Measurements from ENCODE around the gene ELFN1.
"Not testable (repeated sequence)": the region's sequence is repeated elsewhere in the genome, so short reads cannot be mapped to it uniquely, and the experiment has no call there.

ELFN1 gene

DNA sequence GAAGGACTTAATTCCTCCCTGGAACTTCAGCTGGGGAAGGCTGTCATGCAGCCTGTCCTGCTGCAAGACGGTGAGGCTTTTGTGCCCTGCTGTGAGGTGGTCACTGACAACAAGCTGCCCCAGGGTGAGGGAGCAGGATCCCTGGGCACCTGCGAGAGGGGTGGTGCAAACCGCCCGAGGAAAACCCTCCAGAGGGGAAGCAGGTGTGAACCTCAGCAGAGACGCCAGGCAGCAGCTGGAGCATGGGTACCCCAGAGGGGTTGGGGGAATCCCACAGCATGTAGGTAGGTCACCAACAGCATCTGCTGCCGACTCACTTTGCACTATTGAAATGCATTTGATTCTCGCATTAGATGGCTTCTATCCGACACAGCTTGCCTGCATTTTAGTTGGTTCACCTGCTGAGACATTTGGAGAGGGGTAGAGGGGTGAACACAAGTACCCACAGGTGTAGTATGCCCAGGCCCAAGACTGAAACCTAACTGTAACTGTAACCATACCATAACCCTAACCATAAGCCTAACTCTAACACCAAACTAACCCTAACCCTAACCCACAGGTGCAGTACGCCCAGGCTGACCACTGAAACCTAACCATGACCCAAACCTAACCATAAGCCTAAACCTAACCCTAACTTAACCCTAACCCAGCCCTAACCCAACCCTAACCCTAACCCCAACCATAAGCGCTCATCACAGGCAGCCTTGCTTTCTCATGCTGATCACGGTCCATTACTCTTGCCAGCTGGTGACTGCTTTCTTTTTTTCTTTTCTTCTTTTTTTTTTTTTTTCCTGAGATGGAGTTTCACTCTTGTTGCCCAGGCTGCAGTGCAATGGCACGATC is 85.9 kb downstream of the ELFN1 start:
- no peak for DNase-seq (ENCODE audit: low read depth in 2 of 2)

DNA sequence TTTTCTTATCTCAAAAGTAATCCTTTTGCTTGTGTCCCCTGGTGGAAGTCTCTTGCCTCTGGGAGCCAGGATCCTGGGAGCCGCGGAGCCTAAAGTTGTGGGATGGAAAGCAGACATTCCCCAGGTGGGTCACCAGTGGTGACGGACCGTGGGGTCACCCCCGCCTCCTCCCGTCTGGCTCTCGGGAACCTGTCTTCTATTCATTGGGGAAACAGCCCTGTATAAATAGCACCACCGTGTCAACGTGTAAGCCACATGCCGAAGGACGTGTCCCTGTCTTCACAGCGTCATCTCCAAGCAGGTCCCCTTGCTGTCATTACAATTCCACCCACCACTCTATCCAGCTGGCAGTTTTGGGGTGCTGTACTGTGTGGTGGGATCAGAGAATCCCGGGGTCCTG is 87.5 kb downstream of the ELFN1 start:
- no peak for DNase-seq (ENCODE audit: low read depth in 2 of 2)

DNA sequence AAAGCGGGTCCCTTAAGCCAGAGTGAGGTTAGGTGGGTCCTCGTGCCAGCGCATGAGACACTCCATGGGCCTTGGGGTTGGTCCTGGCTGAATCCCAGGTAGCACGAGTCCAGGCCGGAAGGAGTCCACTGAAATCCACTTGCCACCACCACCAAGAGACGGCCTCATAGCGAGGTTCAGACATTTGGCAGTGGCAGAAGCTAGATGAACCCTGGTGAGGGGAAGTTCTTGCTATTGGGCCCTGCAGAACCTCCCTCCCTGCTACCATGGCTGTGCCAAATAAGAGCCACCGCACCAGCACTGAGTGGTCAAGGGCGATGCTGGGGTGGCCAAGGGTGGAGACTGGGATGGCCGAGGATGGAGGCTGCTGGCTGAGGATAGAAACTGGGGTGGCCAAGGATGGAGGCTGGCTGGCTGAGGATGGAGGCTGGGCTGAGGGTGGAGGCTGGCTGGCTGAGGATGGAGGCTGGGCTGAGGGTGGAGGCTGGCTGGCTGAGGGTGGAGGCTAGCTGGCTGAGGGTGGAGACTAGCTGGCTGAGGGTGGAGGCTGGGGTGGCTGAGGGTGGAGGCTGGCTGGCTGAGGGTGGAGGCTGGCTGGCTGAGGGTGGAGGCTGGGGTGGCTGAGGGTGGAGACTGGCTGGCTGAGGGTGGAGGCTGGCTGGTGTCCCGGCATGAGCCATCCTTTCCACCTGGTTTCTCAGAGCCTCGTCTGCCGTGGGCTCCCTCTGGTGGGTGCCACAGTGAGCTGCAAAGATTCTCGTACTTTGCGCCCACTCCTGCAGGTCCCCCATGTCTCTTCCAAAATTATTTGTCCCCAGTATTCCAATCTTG is 88.2 kb downstream of the ELFN1 start:
- no peak for DNase-seq (ENCODE audit: low read depth in 2 of 2)

DNA sequence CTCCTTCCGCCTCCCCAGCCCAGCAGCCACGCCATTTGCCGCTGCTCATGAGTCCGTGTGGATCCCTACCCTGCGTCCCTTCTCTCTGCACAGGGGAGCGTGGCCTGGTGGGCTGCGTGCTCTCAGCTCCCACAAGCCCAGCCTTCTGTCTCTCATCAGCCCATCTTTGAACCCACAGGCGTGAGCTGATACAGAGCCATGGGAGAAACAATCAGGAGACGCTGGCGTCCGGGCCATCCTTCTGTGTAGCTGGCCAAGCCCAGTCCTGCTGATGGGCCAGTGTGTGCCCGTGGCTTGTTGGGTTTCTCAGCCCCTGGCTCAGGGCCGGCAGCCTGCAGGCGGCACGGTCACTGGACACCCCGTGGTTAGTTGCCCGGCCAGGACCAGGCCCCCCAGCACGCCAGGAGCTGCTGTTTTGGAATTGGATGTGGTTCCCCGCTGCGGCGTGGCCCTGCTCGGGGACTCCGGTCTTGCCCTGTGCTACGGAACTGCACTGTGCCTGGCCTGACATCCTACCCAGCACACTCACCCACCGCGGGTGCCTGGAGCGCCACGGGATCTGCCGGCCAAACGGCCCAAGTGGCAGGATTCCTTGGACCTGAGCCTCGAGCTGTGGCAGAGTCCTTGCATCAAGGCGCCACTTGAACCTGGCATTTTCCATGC is 88.9 kb downstream of the ELFN1 start:
- DNase-seq (ENCODE audit: low read depth in 2 of 2): no peak

DNA sequence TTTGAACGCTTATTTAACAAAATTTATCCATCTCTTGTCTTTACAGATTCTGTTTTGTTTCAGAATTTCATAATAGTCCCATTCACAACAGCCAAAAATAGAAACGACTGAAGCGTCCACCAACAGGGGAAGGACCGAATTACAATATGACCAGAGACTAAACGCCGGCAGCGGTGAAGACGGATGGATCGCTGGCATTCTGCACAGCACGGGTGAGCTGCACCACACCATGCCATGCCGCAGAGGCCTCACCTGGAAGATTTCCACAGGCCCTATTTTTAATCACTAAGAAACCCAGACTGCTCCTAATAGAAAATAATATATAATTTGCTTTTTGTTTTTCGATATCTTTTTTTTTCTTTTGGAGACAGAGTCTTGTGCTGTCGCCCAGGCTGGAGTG is 91.0 kb downstream of the ELFN1 start:
- no peak for DNase-seq (ENCODE audit: low read depth in 2 of 2)

DNA sequence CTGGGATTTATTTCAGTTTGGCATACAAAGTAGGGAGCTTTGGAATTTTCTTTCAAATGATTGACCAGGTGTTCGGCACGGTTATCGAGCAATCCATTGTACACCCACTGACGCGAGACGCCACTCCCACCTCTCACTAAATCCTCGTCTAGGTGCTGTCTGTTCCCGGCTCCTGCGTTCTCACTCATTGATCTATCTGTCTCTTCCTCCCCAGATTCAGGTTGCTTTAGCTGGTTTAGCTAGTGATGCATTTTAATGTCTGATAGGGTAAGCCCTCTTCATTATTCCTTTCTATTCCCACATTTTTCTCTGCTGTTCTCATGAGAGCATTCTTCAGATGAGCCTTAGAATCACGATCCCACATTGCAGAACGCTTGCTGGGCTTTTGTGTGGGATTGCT is 91.7 kb downstream of the ELFN1 start:
- DNase-seq (ENCODE audit: low read depth in 2 of 2): no peak

DNA sequence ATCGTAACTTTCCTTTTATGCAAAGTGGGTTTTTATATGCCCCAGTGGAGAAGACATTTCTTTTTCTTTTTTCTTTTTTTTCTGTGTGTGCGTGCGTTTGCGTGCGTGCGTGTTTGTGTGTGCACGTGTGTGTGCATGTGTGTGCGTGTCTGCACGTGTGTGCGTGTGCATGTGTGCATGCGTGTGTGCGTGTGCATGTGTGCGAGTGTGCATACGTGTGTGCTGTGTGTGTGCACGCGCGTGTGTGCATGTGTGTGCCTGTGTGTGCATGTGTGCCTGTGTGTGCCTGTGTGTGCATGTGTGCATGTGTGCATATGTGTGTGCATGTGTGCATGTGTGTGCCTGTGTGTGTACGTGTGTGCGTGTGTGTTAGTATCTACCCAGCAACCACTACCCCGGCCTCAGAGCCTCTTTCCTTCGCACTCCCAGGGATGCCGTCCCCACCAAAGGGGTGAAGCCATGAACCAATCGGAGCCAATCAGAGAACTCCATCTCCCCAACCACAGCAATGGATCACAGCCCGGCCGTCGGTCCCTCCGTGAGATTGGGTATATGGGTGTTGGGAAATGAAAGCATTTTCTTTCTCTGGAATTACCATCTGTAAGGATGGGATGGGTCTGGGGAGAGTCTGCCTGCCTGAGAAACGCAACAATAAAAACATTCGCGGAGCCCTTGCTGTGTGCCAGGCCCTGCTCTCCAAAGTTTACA is 92.3 kb downstream of the ELFN1 start:
- DNase-seq (ENCODE audit: low read depth in 2 of 2): no peak

DNA sequence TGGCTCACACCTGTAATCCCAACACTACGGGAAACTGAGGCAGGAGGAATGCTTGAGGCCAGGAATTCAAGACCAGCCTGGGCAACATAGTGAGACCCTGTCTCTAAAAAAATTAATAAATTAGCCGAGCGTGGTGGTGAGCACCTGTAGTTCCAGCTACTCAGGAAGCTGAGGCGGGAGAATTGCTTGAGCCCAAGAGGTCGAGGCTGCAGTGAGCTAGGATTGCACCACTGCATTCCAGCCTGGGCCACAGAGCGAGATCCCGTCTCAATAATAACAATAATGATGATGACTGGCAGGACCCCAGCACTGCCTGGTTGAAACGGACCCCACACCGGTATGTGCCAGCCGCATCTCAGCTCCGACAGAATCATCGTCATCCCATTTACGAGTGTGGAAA is 93.0 kb downstream of the ELFN1 start:
- DNase-seq (ENCODE audit: low read depth in 2 of 2): no peak

DNA sequence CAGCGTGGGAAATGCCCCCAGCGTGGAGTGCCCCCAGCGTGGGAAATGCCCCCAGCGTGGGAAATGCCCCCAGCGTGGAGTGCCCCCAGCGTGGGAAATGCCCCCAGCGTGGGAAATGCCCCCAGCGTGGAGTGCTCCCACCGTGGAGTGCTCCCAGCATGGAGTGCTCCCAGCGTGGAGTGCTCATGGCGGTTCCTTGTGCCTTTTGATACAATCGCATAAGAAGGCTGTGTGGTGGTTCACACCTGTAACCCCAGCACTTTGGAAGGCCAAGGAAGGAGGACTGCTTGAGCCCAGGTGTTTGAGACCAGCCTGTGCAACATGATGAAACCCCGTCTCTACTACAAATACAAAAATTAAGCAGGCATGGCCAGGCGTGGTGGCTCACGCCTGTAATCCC is 93.8 kb downstream of the ELFN1 start:
- DNase-seq (ENCODE audit: low read depth in 2 of 2): not testable (repeated sequence)

DNA sequence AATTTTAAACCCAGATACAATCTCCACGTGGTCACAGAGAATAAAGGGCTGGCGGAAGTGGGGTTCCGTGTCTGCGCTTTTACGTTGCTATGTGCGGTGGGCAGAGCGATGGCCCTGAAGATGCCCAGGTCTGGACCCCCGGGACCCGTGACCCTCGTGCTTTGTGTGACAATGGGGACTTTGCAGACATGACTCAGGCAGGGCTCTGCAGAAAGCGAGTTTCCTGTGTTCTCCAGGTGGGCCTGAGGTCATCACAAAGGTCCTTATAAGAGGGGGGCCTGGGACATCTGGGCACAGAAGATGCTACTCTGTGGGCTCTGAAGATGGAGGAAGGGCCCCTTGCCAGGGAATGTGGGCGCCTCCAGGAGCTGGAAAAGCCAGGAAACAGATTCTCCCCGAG is 95.3 kb downstream of the ELFN1 start:
- DNase-seq (ENCODE audit: low read depth in 2 of 2): no peak

DNA sequence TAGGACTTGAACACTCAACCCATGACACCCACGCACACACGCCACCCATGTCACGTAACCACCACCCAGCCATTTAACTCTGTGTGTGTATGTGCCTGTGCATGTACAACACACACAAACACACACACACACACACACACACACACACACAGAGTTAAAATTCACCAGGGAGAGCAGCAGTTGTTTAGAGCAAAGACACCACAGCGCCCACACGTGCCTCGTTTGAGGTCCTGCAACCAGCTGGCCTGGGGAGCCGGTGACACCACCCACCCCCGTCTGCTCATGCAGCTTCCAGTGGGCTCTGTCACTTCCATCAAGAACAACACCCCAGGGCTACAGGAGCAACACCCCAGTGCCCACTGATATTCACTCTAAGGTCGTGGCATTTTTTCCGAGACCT is 97.4 kb downstream of the ELFN1 start:
- DNase-seq (ENCODE audit: low read depth in 2 of 2): no peak

DNA sequence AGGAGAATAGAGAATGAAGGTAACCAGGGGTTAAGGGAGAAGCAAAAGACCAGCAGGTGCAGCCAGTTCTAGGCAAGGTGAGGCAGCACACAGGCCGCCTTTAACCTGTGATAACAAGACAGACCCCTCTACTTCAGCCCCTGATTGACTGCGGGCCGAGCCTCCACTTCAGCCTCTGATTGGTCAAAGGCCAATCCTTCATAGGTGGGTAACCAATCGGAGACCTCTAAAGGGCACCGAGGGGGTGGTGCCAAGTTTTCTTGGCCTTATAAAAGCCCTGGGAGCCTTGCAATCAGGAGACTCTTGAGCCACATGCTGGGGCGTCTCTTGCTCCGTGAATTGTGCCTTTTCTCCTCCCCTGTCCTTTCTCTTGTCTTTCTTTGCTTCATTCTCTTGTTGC is 98.8 kb downstream of the ELFN1 start:
- no peak for DNase-seq (ENCODE audit: low read depth in 2 of 2)

DNA sequence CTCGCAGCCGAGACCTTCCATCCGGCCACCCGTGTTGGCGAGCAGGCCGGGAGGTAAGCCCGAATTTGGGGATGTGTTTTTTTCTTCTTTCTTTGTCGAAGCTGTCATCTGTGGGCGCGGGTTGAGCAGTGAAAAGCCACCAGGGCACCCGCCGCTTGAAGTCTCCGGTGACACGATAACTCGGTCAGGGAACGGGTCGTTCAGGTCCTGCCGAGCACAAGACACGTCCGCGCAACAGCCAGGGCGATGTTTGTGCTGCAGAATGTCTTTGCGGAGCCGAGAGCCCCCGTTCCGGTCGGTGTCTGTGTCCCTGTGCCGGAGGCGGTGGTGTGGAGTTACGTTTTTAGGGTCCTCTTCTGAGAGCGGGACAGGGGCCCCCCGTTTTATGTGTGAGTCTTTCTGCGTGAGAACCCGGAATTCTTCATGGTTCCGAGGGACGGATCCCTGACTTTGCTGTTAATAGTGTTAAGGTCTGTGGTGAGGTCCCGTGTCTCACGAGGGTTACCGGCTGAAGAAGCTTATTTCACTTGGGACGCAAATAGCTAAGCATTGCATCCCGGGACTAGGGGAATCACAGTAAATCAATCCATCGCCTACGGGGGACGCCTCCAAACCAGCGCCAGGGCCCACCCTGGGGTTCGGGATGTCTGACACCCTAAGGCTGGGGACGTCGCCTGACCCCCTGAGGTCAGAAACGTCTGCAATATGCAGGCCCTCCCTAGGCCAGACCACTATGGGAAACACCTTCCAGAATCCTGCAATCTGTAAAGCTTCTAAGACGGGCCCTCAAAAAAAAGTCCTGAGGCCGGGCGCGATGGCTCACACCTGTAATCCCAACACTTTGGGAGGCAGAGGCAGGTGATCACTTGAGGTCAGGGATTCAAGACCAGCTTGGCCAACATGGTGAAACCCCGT is 99.5 kb downstream of the ELFN1 start:
- DNase-seq (ENCODE audit: low read depth in 2 of 2): no peak

DNA sequence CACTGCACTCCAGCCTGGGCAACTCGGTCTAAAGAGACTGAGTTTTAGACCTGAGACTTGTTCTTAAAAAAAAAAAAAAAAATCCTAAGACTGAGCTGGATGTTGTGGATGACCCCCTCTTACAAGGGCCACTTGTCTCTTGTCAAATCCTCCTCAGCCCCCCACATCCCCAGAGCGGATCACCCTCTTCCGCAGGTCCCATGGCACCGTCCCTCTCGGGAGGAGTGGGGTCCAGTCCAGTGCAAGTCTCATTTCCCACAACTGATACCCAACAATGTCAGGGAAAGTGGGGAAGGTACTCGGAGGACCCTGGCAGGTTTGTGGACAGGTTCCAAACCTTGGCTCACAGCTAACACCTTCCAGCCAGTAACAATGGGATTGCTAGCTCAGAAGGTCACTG is 100.3 kb downstream of the ELFN1 start:
- DNase-seq (ENCODE audit: low read depth in 2 of 2): no peak

DNA sequence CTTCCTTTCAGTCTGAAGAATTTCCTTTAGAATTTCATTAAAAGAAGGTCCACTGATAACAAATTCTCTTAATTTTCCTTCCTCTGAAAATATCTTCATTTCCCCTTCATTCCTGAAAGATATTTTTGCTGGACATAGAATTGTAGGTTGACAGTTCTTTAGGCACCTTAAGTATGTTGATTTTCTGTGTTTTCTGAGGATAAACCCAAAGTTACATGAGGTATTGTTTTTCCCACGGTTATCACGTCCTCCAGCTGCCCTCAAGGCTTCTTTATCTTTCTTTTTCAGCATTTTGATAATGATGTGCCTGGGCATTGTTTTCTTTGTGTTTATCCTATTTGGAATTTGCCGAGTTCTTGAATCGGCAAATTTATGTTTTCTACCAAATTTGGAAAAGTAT is 105.3 kb downstream of the ELFN1 start:
- DNase-seq (ENCODE audit: low read depth in 2 of 2): no peak

DNA sequence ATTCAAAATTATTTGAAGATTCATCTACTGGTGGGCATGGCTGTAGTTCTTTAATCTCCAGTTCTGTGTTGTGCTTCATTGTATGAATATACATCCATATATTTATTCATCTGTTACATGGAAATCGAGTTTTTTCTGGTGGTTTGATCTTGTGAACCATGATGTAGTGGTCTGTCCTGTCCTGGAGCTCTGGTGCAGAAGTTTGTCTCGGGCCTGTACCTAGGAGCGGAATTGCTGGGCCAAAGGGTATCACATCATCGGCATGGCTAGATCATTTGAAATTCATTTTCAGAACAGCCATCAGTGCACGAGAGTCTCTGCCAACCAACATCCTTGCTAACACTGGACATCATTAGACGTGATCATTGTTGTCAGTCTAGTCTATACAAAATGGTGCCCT is 107.0 kb downstream of the ELFN1 start:
- no peak for DNase-seq (ENCODE audit: low read depth in 2 of 2)

DNA sequence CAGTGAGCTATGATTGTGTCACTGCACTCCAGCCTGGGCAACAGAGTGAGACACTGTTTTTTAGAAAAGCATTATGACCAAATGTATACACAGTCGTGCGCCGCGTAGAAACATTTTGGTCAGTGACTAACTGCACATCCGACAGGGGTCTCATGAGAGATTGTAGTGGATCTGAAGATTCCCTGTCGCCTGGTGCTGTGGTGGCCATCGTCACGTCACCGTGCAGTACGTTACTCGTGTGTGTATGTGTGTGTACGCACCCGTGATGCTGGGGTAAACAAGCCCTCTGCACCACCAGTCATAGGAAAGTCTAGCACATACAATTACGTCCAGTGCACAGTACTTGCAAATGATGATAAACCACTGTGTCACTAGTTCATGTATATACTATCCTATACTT is 109.4 kb downstream of the ELFN1 start:
- DNase-seq (ENCODE audit: low read depth in 2 of 2): no peak

DNA sequence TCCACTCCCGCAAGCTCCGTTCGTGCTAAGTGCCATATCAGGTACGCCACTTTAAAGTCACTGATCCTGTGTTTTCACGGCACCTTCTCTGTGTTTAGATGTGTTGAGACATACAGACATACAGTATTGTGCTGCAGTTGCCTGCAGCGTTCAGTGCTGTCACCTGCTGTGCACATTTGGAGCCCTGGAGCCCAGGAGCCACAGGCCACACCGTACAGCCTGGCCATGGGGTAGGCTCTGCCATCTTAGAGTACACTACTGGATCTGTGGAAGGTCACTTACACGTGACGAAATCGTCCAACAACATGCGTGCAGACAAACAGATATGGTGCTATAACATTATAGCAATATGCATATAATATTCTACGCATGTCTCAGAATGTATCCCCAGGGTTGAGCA is 111.3 kb downstream of the ELFN1 start:
- no peak for DNase-seq (ENCODE audit: low read depth in 2 of 2)

DNA sequence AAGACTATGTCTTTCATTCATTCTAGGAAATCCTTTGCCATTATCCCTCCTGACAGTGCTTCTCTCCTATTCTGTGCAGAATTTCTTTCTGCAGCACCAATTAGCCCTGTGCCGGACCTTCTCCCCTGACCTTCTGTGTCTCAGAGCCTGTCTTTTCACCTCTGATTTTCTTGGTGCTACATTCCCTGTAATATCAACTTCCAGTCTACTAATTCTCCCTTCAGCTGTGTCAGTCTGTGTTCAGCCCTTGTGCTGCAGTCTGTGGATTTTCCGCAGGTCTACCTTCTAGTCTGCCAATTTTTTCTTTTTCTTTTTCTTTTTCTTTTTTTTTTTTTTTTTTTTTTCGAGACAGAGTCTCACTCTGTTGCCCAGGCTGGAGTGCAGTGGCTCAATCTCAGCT is 115.8 kb downstream of the ELFN1 start:
- no peak for DNase-seq (ENCODE audit: low read depth in 2 of 2)

DNA sequence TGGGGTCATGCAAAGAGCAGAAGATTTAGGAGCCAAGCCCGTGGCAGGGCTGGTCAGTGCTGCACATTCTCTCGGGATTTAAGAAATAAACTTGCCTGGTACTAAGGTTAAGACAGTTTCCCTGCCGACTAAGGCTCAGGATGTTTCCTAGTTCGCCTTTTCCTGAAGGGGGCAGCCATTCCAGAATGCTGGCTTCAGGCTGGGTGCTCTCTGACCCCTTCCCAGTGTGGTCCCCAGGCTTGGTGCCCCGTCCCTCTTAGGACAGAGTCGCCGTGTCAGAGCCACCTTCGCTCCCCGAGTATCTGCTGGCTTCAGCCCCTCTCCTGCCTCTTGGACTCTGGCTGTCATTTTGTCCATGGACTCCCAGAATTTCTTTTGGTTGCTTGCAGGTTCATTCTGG is 117.2 kb downstream of the ELFN1 start:
- no peak for DNase-seq (ENCODE audit: low read depth in 2 of 2)

DNA sequence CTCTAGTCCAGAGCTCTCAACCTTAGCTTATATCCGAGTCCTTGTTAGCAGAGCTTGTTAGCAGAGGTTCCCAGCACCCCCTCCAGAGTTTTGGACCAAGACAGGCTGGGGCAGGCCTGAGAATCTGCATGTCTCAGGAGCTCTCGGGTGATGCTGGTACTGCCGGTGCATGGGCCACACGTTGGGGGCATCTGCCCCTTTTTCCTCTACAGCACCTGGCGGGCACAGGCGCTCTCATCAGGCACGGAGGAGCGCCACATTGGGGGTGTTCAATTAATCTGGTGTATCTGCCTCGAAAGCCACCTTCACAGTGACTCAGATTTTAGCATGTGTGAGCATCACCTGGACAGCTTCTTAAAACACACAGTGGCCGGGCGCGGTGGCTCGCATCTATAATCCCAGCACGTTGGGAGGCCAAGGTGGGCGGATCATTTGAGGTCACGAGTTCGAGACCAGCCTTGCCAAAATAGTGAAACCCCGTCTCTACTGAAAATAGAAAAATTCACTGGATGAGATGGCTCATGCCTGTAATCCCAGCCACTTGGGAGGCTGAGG is 117.7 kb downstream of the ELFN1 start:
- no peak for DNase-seq (ENCODE audit: low read depth in 2 of 2)

Data from activated CD4-positive, alpha-beta T cell treated with anti-CD3 and anti-CD28 coated beads for 24 hours (primary cell).